ENCODE data around the gene KITLG.

DNA sequence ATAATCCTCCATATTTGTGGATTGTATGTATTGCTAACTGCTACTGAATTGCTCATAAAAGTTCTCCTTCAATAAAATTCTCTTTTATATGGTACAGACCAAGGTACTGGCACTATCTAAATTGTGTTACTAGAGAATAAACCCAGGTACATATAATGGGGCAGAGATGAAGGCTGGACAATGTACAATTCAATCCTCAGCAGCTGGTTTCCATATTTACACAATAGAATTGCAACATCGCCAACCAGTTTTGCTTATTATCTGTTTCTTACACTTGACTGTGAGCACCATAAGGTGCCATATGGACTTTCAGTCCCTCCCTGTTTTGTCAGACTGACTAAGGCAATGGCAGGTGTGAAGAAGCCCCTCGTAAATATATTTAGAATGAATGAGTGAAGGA is 18.1 kb downstream of the KITLG start:
- TF ChIP-seq SUZ12 (IDR thresholded peaks at IDR 0.05) (no peak), HDGF (IDR thresholded peaks at IDR 0.05; ENCODE audit: borderline replicate concordance) (no peak), BHLHE40 (IDR thresholded peaks at IDR 0.05; ENCODE audit: borderline replicate concordance) (no peak), FOXM1 (IDR thresholded peaks at IDR 0.05; ENCODE audit: borderline replicate concordance) (no peak)

Measured in HEK293T (cell line).